Activated B cell treated with CpG ODN at 0.5 μM for 24 hours (primary cell): ENCODE measurements around the gene PHOX2A. TPM values are rescaled to one million over a fixed set of nuclear protein-coding genes. Genes with fewer than 3 reads are reported as not detected.

Experiments used
- ATAC-seq: fragments of 200-7000 bp; cut with Tn5 transposase; one replicate; pipeline ENCODE4 v1.10.0; 2021; ENCODE audit warnings: low read depth, mild to moderate bottlenecking, moderate library complexity
- CTCF ChIA-PET: fragments of 350-600 bp; sonication (Branson Sonifier 250); formaldehyde crosslinking; loops from one replicate; lab custom pipeline; 2021; ENCODE audit warnings: antibody characterized with exemption; lab: Charles Lee
- POLR2A ChIA-PET: fragments of 350-600 bp; sonication (Branson Sonifier 250); formaldehyde crosslinking; loops from one replicate; lab custom pipeline; 2021; ENCODE audit warnings: antibody characterized with exemption; lab: Charles Lee
- DNase-seq: peaks from one replicate; pipeline ENCODE4 v3.0.0; 2022
- H3K27ac Mint-ChIP-seq: one replicate; pipeline ENCODE4 v1.8.0; 2020; ENCODE audit warnings: mixed read lengths
- H3K27me3 Mint-ChIP-seq: one replicate; pipeline ENCODE4 v1.8.0; 2021; ENCODE audit warnings: mixed read lengths
- H3K36me3 Mint-ChIP-seq: one replicate; pipeline ENCODE4 v1.8.0; 2021; ENCODE audit warnings: low read depth, mixed read lengths
- H3K4me1 Mint-ChIP-seq: one replicate; pipeline ENCODE4 v1.8.0; 2021; ENCODE audit warnings: mixed read lengths
- H3K4me3 Mint-ChIP-seq: one replicate; pipeline ENCODE4 v1.8.0; 2020; ENCODE audit warnings: mild to moderate bottlenecking, mixed read lengths
- H3K9me3 Mint-ChIP-seq: one replicate; pipeline ENCODE4 v1.8.0; 2020; ENCODE audit warnings: mixed read lengths
- CTCF ChIP-seq: fragments of 200-600 bp; IDR thresholded peaks from one replicate; pipeline ENCODE4 v1.8.0; 2022; ENCODE audit warnings: antibody characterized with exemption, mild to moderate bottlenecking
- intact Hi-C: fragments of 100-400 bp; cut with micrococcal nuclease; formaldehyde crosslinking; loops from one replicate; pipeline ENCODE4 v1.15.1; 2024
- total RNA-seq: library from RNA; stranded (reverse); gene quantifications from 2 replicates; pipeline ENCODE4 v1.2.3, GENCODE V29; 2022

Gene PHOX2A
- total RNA-seq, 1 donor from 2014 or later, result not detected

- intact Hi-C loops, result loop anchor here (5.0 kb wide), 1 partner anchor 172 kb away; no protein-coding TSS in a partner anchor
- H3K4me3 Mint-ChIP-seq, result peak overlapping the region; percentile 74
- ATAC-seq (no peak), DNase-seq (no peak)
- peaks cover 43% of the 10 kb centered on the region for H3K27me3 Mint-ChIP-seq
- no peaks in the 10 kb centered on the region for H3K9me3 Mint-ChIP-seq
- ChIA-PET POLR2A (interaction anchor here (0.7 kb wide), 1 partner anchor 14 kb away, joined by 9 read pairs; no protein-coding TSS in a partner anchor), CTCF (no interaction called here)
- H3K4me1 Mint-ChIP-seq, result peaks cover 34% of the 10 kb centered on the region
- no peak for TF ChIP-seq CTCF
- peaks cover 17% of the 10 kb centered on the region for H3K36me3 Mint-ChIP-seq
- no peak overlapping the region for H3K27ac Mint-ChIP-seq
Measured at GRCh38 chr11:72240461-72241290, 3.3 kb downstream of the PHOX2A start.

- intact Hi-C loops, result loop anchor here (2.0 to 5.0 kb wide), 2 partner anchors 15 to 172 kb away; partner anchors contain the start of gene INPPL1
- no peak overlapping the region for H3K27ac Mint-ChIP-seq
- TF ChIP-seq CTCF, result no peak
- peaks cover 34% of the 10 kb centered on the region for H3K4me1 Mint-ChIP-seq
- ATAC-seq (no peak), DNase-seq (no peak)
- H3K9me3 Mint-ChIP-seq, result no peaks in the 10 kb centered on the region
- POLR2A ChIA-PET, result interaction anchor here (0.7 kb wide), 1 partner anchor 15 kb away, joined by 3 read pairs; no protein-coding TSS in a partner anchor
- H3K4me3 Mint-ChIP-seq, result peak overlapping the region; percentile 74
- peaks cover 25% of the 10 kb centered on the region for H3K36me3 Mint-ChIP-seq
- H3K27me3 Mint-ChIP-seq, result peaks cover 43% of the 10 kb centered on the region
- CTCF ChIA-PET, result no interaction called here
Measured at GRCh38 chr11:72239849-72240460, 4.0 kb downstream of the PHOX2A start.

GRCh38 chr11:72239313-72239848 lies 4.6 kb downstream of the PHOX2A start:
- peaks cover 38% of the 10 kb centered on the region for H3K27me3 Mint-ChIP-seq
- no peak for TF ChIP-seq CTCF
- H3K4me1 Mint-ChIP-seq, result peaks cover 34% of the 10 kb centered on the region
- no peak for DNase-seq
- H3K4me3 Mint-ChIP-seq, result peak overlapping the region; percentile 77
- no peaks in the 10 kb centered on the region for H3K9me3 Mint-ChIP-seq
- peaks cover 30% of the 10 kb centered on the region for H3K36me3 Mint-ChIP-seq
- no peak overlapping the region for H3K27ac Mint-ChIP-seq
- intact Hi-C loops, result loop anchor here (2.0 kb wide), 1 partner anchor 15 kb away; the partner anchor contains the start of gene INPPL1
- ChIA-PET CTCF (interaction anchor here (1.9 kb wide), 1 partner anchor 214 kb away, joined by 7 read pairs; no protein-coding TSS in a partner anchor), POLR2A (interaction anchor here (0.7 kb wide), 1 partner anchor 14 kb away, joined by 3 read pairs; no protein-coding TSS in a partner anchor)
- peak; percentile 31 for ATAC-seq

GRCh38 chr11:72238492-72239312 lies 5.3 kb downstream of the PHOX2A start:
- peaks cover 40% of the 10 kb centered on the region for H3K4me1 Mint-ChIP-seq
- H3K4me3 Mint-ChIP-seq, result no peak overlapping the region
- ChIA-PET POLR2A (interaction anchor here (0.7 to 3.3 kb wide), 3 partner anchors 11 to 15 kb away, joined by 3 to 21 read pairs (median 3); partner anchors contain the start of gene INPPL1), CTCF (interaction anchor here (0.8 to 1.9 kb wide), 7 partner anchors 10 to 213 kb away, joined by 3 to 11 read pairs (median 4); no protein-coding TSS in a partner anchor)
- intact Hi-C loops, result loop anchor here (1.0 to 2.0 kb wide), 3 partner anchors 14 to 213 kb away; partner anchors contain the start of gene INPPL1
- ATAC-seq (no peak), DNase-seq (no peak)
- H3K36me3 Mint-ChIP-seq, result peaks cover 37% of the 10 kb centered on the region
- H3K9me3 Mint-ChIP-seq, result no peaks in the 10 kb centered on the region
- peaks cover 37% of the 10 kb centered on the region for H3K27me3 Mint-ChIP-seq
- no peak for TF ChIP-seq CTCF
- H3K27ac Mint-ChIP-seq, result no peak overlapping the region
